Astrocyte of the cerebellum (primary cell): ENCODE data around the gene MRFAP1L1.
"Not testable (repeated sequence)": the region's sequence is repeated elsewhere in the genome, so short reads cannot be mapped to it uniquely, and the experiment has no call there.

Experiments used
- DNase-seq: peaks from one replicate; pipeline ENCODE4 v3.0.0-alpha.2; 2011; ENCODE audit warnings: low read depth
- H3K4me3 ChIP-seq: 2 replicates; pipeline ENCODE4 v1.5.1; 2011; ENCODE audit warnings: mild to moderate bottlenecking, low read depth, low read length, moderate library complexity
- in situ Hi-C: cut with HindIII; loops from 2 replicates; pipeline ENCODE4 v1.10.0; 2017; ENCODE audit warnings: low sequenced_read_pairs
- TF ChIP-seq, protein P1 (sequence below): IDR thresholded peaks from 2 replicates; pipeline ENCODE4 v1.5.1; 2012; ENCODE audit warnings: low read length, low read depth, moderate library complexity, mild to moderate bottlenecking; ENCODE audit errors: missing control alignments

Gene MRFAP1L1

DNA sequence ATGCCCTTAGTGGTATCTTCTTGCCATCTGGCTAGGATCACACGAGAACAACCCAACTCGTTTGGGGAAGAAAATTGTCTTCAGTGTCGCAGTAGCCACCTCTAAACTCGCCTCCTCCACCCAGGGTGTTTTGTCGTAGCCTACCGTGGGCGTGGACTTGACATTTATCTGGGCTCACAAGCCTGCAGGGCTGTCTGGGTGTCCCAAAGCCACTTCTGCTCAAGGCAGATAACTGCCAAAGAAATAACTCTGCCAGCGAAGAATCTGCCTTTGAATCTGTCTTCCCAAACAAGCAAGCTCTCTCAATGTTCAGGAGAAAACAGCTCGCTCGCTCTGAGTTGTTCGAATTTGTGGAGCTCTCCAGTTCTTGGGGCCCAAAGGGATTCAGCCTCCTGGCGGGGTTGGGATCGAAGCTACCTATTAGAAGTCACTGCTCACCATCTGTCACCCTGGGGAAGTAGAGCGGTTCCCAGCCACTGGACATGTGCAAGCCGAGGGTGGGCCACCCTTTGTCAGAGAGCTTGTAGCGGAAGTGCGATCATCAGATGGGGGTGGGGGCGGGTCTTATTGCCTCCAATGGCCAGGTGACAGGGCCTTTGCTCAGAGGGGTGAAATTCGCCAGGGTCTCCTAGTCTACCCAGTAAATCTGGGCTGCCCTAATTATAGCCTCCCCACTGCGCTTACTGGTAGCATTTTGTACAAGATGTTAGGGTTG, 21.1 kb upstream of the MRFAP1L1 start:
- in situ Hi-C loops, result no loop called here
- DNase-seq, result no peak
- no peak overlapping the region for H3K4me3 ChIP-seq
- TF ChIP-seq, protein P1, sequence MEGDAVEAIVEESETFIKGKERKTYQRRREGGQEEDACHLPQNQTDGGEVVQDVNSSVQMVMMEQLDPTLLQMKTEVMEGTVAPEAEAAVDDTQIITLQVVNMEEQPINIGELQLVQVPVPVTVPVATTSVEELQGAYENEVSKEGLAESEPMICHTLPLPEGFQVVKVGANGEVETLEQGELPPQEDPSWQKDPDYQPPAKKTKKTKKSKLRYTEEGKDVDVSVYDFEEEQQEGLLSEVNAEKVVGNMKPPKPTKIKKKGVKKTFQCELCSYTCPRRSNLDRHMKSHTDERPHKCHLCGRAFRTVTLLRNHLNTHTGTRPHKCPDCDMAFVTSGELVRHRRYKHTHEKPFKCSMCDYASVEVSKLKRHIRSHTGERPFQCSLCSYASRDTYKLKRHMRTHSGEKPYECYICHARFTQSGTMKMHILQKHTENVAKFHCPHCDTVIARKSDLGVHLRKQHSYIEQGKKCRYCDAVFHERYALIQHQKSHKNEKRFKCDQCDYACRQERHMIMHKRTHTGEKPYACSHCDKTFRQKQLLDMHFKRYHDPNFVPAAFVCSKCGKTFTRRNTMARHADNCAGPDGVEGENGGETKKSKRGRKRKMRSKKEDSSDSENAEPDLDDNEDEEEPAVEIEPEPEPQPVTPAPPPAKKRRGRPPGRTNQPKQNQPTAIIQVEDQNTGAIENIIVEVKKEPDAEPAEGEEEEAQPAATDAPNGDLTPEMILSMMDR, result no peak

GRCh38 chr4:6728320-6729029, 18.8 kb upstream of the MRFAP1L1 start:
- DNase-seq, result no peak
- TF ChIP-seq, protein P1, result no peak
- in situ Hi-C loops, result no loop called here
- H3K4me3 ChIP-seq, result no peak overlapping the region

DNA sequence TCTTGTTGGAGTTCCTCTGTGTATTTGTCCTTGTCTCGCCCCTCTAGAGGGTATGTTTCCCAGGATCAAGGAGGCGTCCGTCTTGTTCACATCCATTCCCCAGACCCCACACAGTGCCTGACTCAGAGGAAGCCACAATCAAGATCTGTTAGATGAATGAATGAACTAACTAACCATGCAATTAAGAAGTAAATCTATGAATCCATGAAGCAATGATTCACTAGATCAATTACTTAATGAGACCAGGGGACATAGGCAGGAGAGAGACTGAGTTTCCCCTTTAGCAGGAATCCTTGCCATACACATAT, 18.2 kb upstream of the MRFAP1L1 start:
- TF ChIP-seq, protein P1, result no peak
- no peak for DNase-seq
- H3K4me3 ChIP-seq, result no peak overlapping the region
- in situ Hi-C loops, result no loop called here

GRCh38 chr4:6727081-6727942, 17.6 kb upstream of the MRFAP1L1 start:
- no peak overlapping the region for H3K4me3 ChIP-seq
- in situ Hi-C loops, result no loop called here
- no peak for DNase-seq
- TF ChIP-seq, protein P1, result no peak

DNA sequence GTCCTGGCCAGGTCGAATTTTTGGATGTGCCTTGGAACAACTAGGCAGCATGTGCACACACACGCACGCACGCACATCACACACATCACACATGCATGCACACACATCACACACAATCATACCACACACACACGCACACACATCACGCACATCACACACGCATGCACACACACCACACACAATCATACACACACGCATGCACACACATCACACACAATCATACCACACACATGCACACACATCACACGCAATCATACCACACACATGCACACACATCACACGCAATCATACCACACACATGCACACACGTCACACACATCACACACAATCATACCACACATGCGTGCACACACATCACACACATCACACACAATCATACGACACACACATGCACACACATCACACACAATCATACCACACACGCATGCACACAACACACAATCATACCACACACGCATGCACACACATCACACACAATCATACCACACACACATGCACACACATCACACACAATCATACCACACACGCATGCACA, 15.8 kb upstream of the MRFAP1L1 start:
- DNase-seq, in situ Hi-C loops, H3K4me3 ChIP-seq: not testable (repeated sequence)

- in situ Hi-C loops, result no loop called here
- DNase-seq, result no peak
- TF ChIP-seq, protein P1, result no peak
- no peak overlapping the region for H3K4me3 ChIP-seq
Observed at GRCh38 chr4:6724421-6725111, 14.9 kb upstream of the MRFAP1L1 start.
